Measurements from ENCODE around the gene TEX36. TPM values are rescaled to one million over a fixed set of nuclear protein-coding genes. Genes with fewer than 3 reads are reported as not detected.

TEX36 gene
- total and polyA plus RNA-seq, 2 of the 13 experiments (the other 11 are each of a cell fraction or from before 2014, with no cell fraction given) = not detected

DNA sequence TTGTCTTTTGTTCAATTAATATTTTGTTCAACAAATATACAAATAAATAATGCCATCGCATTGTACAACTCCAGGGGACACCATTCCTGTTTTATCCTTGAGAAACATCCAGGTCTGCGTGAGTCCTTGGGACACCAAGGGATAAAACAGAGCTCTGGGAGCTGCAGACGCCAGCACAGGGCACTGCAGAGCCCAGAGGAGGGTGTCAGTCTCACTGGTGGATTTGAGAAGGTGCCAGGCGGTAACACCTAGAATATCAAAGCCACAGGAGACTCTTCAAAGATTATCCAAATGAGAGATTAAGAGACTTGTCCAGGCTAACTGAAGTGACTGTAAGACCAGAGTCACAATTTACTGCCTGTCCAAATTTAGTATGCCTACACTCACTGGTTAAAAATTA, 55.3 kb downstream of the TEX36 start:
- POLR2A ChIA-PET = no interaction called here
- ATAC-seq (no peak), FAIRE-seq (no peak)

More for the DNA sequence above, 55.3 kb downstream of the TEX36 start:
- H3K9me3 ChIP-seq (ENCODE audit: low read length) = no peaks in the 10 kb centered on the region
- no peak for DNase-seq (ENCODE audit: low spot score)
- no peaks in the 10 kb centered on the region for H3K4me1 ChIP-seq (ENCODE audit: insufficient read depth, low read length)
- H3K4me2 ChIP-seq (ENCODE audit: low read depth, low read length) = no peak overlapping the region
- H2AFZ ChIP-seq (ENCODE audit: low read length) = no peak overlapping the region
- H3K27me3 ChIP-seq (ENCODE audit: control insufficient read depth in 1 of 2, insufficient read depth in 2 of 2, low read length in 2 of 2) = peaks cover 5 to 51% of the 10 kb centered on the region in 2 experiments; a peak in 4 of 5 replicates
- H4K20me1 ChIP-seq (ENCODE audit: insufficient read depth, low read length) = no peaks in the 10 kb centered on the region
- no peak overlapping the region for H3K27ac ChIP-seq (ENCODE audit: extremely low read length, insufficient read depth, low read length)
- no peaks in the 10 kb centered on the region for H3K79me2 ChIP-seq (ENCODE audit: insufficient read depth, low read length)
- BruUV-seq (replicated peaks) = no TSS peak
- no peaks in the 10 kb centered on the region for H3K36me3 ChIP-seq (replicated peaks in 1 of 2; ENCODE audit: control insufficient read depth in 1 of 2, insufficient read depth in 2 of 2, low read length in 2 of 2)
- TF ChIP-seq SAFB2 (CRISPR knock-in tag; IDR thresholded peaks at IDR 0.05; ENCODE audit: borderline replicate concordance, low read depth) (no peak), MYNN (CRISPR knock-in tag; IDR thresholded peaks at IDR 0.05; ENCODE audit: low read depth) (no peak), GABPA (IDR thresholded peaks at IDR 0.05; ENCODE audit: low read depth, low read length) (no peak), GABPA (CRISPR knock-in tag; IDR thresholded peaks at IDR 0.05; ENCODE audit: low read depth) (no peak), ZBTB20 (CRISPR knock-in tag; IDR thresholded peaks at IDR 0.05; ENCODE audit: borderline replicate concordance, low read depth) (no peak), TGIF2 (CRISPR knock-in tag; IDR thresholded peaks at IDR 0.05) (no peak), STAG1 (CRISPR knock-in tag; IDR thresholded peaks at IDR 0.05) (no peak)
- TF ChIP-seq, protein P1, sequence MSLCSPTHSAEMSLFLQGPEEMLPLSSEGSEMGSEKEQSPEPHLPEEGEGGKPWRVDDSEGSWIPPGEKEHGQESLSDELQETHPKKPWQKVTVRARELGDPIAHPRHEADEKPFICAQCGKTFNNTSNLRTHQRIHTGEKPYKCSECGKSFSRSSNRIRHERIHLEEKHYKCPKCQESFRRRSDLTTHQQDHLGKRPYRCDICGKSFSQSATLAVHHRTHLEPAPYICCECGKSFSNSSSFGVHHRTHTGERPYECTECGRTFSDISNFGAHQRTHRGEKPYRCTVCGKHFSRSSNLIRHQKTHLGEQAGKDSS (CRISPR knock-in tag; IDR thresholded peaks at IDR 0.05; ENCODE audit: borderline replicate concordance, low read depth) = no peak
- TF ChIP-seq, protein P2, sequence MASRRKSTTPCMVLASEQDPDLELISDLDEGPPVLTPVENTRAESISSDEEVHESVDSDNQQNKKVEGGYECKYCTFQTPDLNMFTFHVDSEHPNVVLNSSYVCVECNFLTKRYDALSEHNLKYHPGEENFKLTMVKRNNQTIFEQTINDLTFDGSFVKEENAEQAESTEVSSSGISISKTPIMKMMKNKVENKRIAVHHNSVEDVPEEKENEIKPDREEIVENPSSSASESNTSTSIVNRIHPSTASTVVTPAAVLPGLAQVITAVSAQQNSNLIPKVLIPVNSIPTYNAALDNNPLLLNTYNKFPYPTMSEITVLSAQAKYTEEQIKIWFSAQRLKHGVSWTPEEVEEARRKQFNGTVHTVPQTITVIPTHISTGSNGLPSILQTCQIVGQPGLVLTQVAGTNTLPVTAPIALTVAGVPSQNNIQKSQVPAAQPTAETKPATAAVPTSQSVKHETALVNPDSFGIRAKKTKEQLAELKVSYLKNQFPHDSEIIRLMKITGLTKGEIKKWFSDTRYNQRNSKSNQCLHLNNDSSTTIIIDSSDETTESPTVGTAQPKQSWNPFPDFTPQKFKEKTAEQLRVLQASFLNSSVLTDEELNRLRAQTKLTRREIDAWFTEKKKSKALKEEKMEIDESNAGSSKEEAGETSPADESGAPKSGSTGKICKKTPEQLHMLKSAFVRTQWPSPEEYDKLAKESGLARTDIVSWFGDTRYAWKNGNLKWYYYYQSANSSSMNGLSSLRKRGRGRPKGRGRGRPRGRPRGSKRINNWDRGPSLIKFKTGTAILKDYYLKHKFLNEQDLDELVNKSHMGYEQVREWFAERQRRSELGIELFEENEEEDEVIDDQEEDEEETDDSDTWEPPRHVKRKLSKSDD (CRISPR knock-in tag; IDR thresholded peaks at IDR 0.05; ENCODE audit: low read depth) = no peak
- H3K4me3 ChIP-seq (replicated peaks in 1 of 3; ENCODE audit: insufficient read depth in 1 of 3, low read depth in 2 of 3, low read length in 3 of 3) = no peak overlapping the region
- 0% methylated on average over 4 of the region's 4 CpGs for WGBS (ENCODE audit: low lambda C conversion rate)
- CTCF ChIA-PET (ENCODE audit: low intra/inter-chr PET ratio, low total read pairs) = no interaction called here
- in situ Hi-C loops (cut with HindIII; ENCODE audit: extremely low pct_ligation_motif_present, low pct_unique_long_range_greater_than_20kb) = no loop called here
- intact Hi-C loops (cut with micrococcal nuclease; ENCODE audit: unreplicated experiment) = no loop called here
- H3K9ac ChIP-seq (ENCODE audit: insufficient read depth, low read depth, low read length) = no peak overlapping the region

All from HepG2 (cell line).